Right ventricle myocardium inferior (tissue), 1 donor: ENCODE results near the gene ZCCHC7. TPM values are rescaled to one million over a fixed set of nuclear protein-coding genes. Genes with fewer than 3 reads are reported as not detected.
"Not testable (repeated sequence)": the region's sequence is repeated elsewhere in the genome, so short reads cannot be mapped to it uniquely, and the experiment has no call there.

ENCODE experiments used
- ATAC-seq: fragments of 200-7000 bp; cut with Tn5 transposase; one replicate; pipeline ENCODE4 v1.9.1; 2020; ENCODE audit warnings: mild to moderate bottlenecking, moderate library complexity
- DNase-seq: peaks from one replicate; pipeline ENCODE4 v3.0.0; 2021; ENCODE audit errors: missing footprints
- intact Hi-C: fragments of 100-400 bp; cut with DNase I; formaldehyde crosslinking; loops from one replicate; pipeline ENCODE4 v1.11.0; 2022
- total RNA-seq: library from RNA; stranded (reverse); fragmentation: NEBNext Ultra II Directional; extraction: Animal tissue kit (Norgen Biotek cat#: 25700); gene quantifications from one replicate; pipeline ENCODE4 v1.2.1, GENCODE V29; 2021
- donor health status: DM: no; HTN: yes; CAD: no; lungs with severe emphysema.

Gene ZCCHC7
- total RNA-seq, 1 donor from 2014 or later, result 7.6 TPM

DNA sequence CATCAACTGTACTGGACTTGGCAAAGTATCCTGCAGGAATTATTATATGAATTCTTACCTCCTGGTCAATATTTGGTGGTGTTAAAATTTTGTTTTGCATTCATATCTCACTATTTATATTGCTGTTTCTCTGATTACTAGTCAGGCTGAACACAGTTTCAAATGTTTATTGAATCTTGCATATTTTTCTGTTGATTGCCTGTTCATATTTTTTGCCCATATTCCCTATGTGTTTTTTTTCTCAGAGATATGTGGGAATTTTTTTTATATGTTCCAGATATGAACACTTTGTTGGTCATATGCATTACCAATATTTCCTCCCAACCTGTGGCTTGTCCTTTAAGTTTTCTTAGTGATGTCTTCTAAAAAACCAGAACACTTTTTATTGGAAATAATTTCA, 153.2 kb downstream of the ZCCHC7 start:
- intact Hi-C loops, result no loop called here
- ATAC-seq, result no peak
- no peak for DNase-seq

DNA sequence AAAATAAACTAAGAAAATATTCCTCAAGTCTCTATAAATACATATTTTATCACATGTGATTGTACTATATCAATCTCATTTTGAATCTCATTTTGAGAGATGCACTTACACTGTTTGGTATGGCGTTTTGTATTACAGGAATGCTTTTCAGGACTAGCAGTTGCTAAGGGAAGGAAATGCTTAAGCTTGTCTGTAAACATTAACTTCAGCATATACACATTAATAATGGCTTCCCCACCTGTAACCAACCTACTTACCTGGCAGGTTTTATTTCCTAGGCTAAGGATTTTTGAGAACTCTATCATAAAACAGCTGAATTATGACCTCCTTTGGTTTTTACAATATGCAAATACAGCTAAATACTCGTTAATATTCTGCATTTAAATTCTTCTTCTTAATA, 161.2 kb downstream of the ZCCHC7 start:
- intact Hi-C loops, result no loop called here
- ATAC-seq (no peak), DNase-seq (no peak)

DNA sequence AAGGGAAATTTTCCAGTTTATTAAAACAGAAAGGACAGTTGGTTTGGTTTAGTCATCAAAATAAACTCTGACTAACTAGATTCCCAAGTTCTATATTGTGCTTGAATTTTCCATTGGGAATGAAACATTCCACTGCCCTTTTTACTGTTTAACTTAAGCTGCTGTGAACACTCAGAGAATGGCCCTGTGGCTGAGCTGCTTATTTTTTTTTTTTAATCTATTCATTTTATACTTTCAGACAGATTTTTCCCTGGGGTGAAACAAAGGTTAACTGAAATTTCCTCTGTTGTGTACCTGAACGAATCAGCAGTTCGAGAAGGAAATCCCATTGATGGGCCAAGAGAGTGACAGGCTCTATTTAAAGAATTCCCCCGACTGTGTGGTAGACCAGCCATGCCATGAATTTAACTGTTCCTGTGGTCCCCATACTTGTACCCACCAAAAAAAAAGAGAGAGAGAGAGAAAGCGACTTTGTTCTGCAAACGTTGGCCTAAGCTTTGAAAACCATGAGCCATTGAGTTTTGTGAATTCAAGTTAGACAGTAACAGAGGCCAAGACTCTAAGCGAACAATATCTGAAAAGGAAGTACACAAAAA, 163.5 kb downstream of the ZCCHC7 start:
- ATAC-seq, result no peak
- DNase-seq, result no peak
- intact Hi-C loops, result no loop called here

GRCh38 chr9:37284636-37285035, 164.3 kb downstream of the ZCCHC7 start:
- ATAC-seq (no peak), DNase-seq (no peak)
- intact Hi-C loops, result no loop called here

DNA sequence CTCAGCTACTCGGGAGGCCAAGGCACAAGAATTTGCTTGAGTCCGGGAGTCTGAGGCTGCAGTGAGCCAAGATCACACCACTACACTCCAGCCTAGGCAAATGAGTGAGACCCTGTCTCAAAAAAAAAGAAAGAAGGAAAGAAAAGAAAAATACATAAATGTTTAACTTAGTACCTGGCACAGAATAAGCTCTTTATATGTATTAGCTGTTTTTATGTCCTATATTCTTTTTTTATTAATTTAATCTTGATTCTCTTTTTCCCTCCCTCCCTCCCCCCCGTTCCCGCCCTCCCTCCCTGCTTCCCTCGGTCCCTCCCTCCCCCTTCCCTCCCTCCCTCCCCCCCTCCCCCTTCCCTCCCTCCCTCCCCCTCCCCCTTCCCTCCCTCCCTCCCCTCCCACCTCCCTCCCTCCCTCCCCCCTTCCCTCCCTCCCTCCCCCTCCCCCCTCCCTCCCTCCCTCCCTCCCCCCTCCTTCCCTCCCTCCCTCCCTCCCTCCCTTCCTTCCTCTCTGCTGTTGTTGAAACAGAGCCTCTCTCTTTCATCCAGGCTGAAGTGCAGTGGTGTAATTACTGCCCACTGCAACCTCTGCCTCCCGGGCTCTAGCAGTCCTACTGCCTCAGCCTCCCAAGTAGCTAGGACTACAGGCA, 166.3 kb downstream of the ZCCHC7 start:
- ATAC-seq (no peak), DNase-seq (no peak)
- intact Hi-C loops, result no loop called here

- no peak for ATAC-seq
- DNase-seq, result no peak
- intact Hi-C loops, result no loop called here
These were observed 166.9 kb downstream of the ZCCHC7 start for GRCh38 chr9:37287317-37287716.

GRCh38 chr9:37289631-37290030, 169.3 kb downstream of the ZCCHC7 start:
- no peak for DNase-seq
- intact Hi-C loops, result loop anchor here (10.0 kb wide), 1 partner anchor 165 kb away; the partner anchor contains the start of gene ZCCHC7
- ATAC-seq, result no peak

DNA sequence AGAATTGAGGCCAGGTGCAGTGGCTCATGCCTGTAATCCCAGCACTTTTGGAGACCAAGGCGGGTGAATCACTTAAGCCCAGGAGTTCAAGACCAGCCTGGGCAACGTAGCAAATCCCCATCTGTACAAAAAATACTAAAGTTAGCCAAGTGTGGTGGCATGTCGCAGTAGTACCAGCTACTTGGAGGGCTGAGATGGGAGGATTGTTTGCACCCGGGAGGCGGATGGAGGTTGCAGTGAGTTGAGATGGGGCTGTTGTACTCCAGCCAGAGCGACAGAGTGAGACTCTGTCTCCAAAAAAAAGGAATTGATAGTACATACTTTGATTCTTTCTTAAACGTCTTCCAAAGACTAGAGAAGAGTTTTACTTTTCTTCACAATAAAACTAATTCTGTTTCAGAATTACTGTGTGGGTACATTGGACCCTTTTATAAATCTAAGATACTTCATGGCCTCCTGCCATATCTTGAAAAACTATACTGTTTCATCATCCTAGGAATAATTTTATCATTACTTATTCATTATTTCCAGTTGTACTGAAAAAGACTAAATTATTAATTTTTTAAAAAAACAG, 170.1 kb downstream of the ZCCHC7 start:
- no peak for DNase-seq
- ATAC-seq, result no peak
- intact Hi-C loops, result loop anchor here (10.0 kb wide), 1 partner anchor 166 kb away; the partner anchor contains the start of gene ZCCHC7

DNA sequence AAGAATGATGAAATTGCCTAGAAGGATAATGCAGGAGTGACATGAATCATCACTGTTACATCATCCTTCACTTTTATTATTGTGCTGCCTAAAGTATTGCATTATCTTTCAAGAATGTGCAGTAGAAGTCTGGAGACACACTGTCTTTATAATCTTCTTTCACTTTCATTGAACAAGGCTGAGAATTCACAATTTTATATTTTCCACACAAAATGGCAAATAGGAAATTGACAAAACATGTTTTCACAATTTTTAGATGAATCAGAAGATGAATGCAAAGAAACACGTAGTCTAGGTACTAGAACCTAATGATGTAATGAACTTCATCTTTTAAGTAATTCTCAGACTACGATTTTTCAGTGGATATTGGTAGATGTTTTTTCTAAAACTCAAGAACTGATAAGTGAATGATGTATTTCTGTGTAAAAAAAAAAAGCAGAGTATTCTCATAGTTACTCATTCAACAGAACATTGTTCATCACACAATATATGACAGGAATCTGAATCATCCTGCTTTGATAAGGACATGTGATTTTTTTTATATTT, 170.6 kb downstream of the ZCCHC7 start:
- intact Hi-C loops, result loop anchor here (10.0 kb wide), 1 partner anchor 166 kb away; the partner anchor contains the start of gene ZCCHC7
- ATAC-seq, result no peak

GRCh38 chr9:37291612-37292238, 171.4 kb downstream of the ZCCHC7 start:
- not testable (repeated sequence) for ATAC-seq
- intact Hi-C loops, result loop anchor here (10.0 kb wide), 1 partner anchor 167 kb away; the partner anchor contains the start of gene ZCCHC7

More for the DNA sequence above, 170.6 kb downstream of the ZCCHC7 start:
- no peak for DNase-seq

DNA sequence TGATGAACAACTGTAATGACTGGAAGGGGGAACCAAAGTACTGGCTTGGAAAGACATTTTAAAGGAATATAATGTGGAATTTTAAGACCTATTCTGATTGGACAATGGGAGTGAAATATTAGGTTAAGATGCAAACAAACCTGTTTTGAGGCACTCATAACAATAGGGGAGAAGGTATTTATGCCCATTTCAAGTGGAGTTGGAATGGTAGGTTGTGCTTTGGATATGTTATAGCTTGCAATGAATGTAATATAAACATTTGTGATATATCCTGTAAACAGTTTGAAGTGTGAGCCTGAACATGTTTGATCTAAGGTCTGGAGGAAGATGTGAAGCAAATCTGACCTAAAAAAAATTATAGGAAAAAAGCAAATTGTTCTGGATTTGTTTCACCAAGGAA, 172.5 kb downstream of the ZCCHC7 start:
- no peak for ATAC-seq

More at GRCh38 chr9:37291612-37292238, 171.4 kb downstream of the ZCCHC7 start:
- not testable (repeated sequence) for DNase-seq

GRCh38 chr9:37293664-37294524, 173.5 kb downstream of the ZCCHC7 start:
- intact Hi-C loops, result loop anchor here (10.0 kb wide), 1 partner anchor 169 kb away; the partner anchor contains the start of gene ZCCHC7
- DNase-seq (no peak), ATAC-seq (no peak)

More for the DNA sequence above, 172.5 kb downstream of the ZCCHC7 start:
- intact Hi-C loops, result loop anchor here (10.0 kb wide), 1 partner anchor 168 kb away; the partner anchor contains the start of gene ZCCHC7
- no peak for DNase-seq

GRCh38 chr9:37295178-37295577, 174.8 kb downstream of the ZCCHC7 start:
- DNase-seq (no peak), ATAC-seq (no peak)
- intact Hi-C loops, result loop anchor here (10.0 kb wide), 1 partner anchor 170 kb away; the partner anchor contains the start of gene ZCCHC7

DNA sequence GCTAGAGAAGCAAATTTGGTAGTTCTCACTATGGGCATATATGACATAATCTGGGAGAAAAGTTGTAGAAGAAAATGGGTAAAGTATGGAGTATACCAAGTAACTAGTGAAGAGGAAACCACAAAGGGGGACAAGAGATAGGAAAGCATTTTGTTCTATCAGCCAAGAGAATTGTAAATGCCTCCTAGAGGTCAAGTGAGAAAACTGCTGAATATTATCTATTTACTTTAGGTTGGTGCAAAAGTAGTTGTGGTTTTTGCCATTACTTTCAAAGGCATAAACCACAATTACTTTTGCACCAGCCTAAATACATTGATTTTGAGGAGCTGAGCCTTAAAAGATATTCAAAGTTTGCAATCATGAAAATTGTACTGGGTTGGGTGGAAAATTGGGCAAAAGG, 175.4 kb downstream of the ZCCHC7 start:
- DNase-seq (no peak), ATAC-seq (no peak)
- intact Hi-C loops, result loop anchor here (10.0 kb wide), 1 partner anchor 171 kb away; the partner anchor contains the start of gene ZCCHC7

GRCh38 chr9:37297592-37297991, 177.2 kb downstream of the ZCCHC7 start:
- intact Hi-C loops, result loop anchor here (10.0 kb wide), 1 partner anchor 173 kb away; the partner anchor contains the start of gene ZCCHC7
- ATAC-seq, result no peak
- DNase-seq, result no peak

DNA sequence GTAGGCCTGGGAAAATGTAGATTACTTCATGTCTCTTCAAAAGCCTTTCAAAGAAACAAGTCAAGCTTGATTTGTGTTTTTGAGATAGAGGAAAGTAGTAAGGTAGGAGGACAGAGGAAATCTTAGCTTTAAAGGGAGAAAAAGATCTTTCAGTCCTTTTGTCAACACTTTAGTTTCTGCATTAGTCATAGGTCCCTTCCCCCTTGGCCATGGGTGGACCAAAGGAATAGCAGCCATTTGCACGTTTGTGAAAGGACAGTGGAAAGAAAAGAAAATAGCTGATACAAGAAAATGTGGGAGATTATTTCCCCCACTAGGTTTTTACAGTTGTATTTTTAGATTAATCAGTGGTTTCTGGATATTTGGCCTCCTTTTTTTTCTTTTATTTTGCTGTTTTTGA, 180.2 kb downstream of the ZCCHC7 start:
- ATAC-seq (no peak), DNase-seq (no peak)
- intact Hi-C loops, result no loop called here

GRCh38 chr9:37301042-37301853, 180.9 kb downstream of the ZCCHC7 start:
- ATAC-seq, result no peak
- intact Hi-C loops, result no loop called here
- no peak for DNase-seq
